Uterus (tissue), 4 donors: ENCODE measurements around the gene SCTR. TPM values are rescaled to one million over a fixed set of nuclear protein-coding genes. Genes with fewer than 3 reads are reported as not detected.
"Not testable (repeated sequence)": the region's sequence is repeated elsewhere in the genome, so short reads cannot be mapped to it uniquely, and the experiment has no call there.

Source experiments
- DNase-seq, 2 donors: peaks; one replicate each; pipeline ENCODE4 v3.0.0-alpha.2; 2019 to 2020
- H3K27ac ChIP-seq, 2 donors: fragments of 200-600 bp; sonication (generic); 1 replicate in 1 of 2; 2 replicates in 1 of 2; pipeline ENCODE4 v1.5.1; 2016 to 2018
- H3K27me3 ChIP-seq, 2 donors: fragments of 200-600 bp; sonication (generic); one replicate each; pipeline ENCODE4 v1.5.1; 2018 to 2019; ENCODE audit warnings: control low read depth in 1 of 2
- H3K36me3 ChIP-seq, 2 donors: fragments of 200-600 bp; sonication (generic); one replicate each; pipeline ENCODE4 v1.5.1; 2019; ENCODE audit warnings: control low read depth in 1 of 2
- H3K4me1 ChIP-seq, 2 donors: fragments of 200-600 bp; sonication (generic); one replicate each; pipeline ENCODE4 v1.5.1; 2018 to 2019; ENCODE audit warnings: control low read depth in 1 of 2
- H3K4me3 ChIP-seq, 2 donors: fragments of 200-600 bp; sonication (generic); 1 replicate in 1 of 2; 2 replicates in 1 of 2; pipeline ENCODE4 v1.5.1; 2018 to 2019; ENCODE audit warnings: mild to moderate bottlenecking in 1 of 2
- H3K9me3 ChIP-seq, 2 donors: fragments of 200-600 bp; sonication (generic); one replicate each; pipeline ENCODE4 v1.5.1; 2019; ENCODE audit warnings: control low read depth in 1 of 2
- CTCF ChIP-seq, 4 experiments: fragments of 200-600 bp in 2 of 4; fragments of 450-650 bp in 2 of 4; sonication (generic) in 2 of 4; IDR thresholded peaks; one replicate each; pipeline ENCODE4 v1.5.1; 2016 to 2019; ENCODE audit warnings: antibody characterized with exemption in 4 of 4, mild to moderate bottlenecking in 2 of 4, moderate library complexity in 1 of 4
- POLR2A ChIP-seq, 2 donors: fragments of 450-650 bp; IDR thresholded peaks; one replicate each; pipeline ENCODE4 v1.6.1; 2016; ENCODE audit warnings: antibody characterized with exemption in 2 of 2, mild to moderate bottlenecking in 1 of 2, moderate library complexity in 1 of 2
- intact Hi-C: fragments of 100-400 bp; cut with DNase I; formaldehyde crosslinking; loops from one replicate; pipeline ENCODE4 v1.15.1; 2023; ENCODE audit warnings: low total_unique reads
- total RNA-seq, 4 donors: library from RNA; depleted of rRNA in 3 of 4; stranded (reverse); fragments of >200 nt in 3 of 4; gene quantifications; one replicate each; pipeline versions ENCODE4 v1.1.0 to v1.2.4, GENCODE V29; 2014 to 2023
- donor health status: DM: yes; HTN: yes; CAD: no.

The SCTR gene
- total RNA-seq, 4 donors from 2014 or later = not detected

GRCh38 chr2:119405151-119405550 is 119.1 kb downstream of the SCTR start:
- TF ChIP-seq POLR2A (IDR thresholded peaks at IDR 0.05) (no peak), CTCF (IDR thresholded peaks at IDR 0.05) (no peak)
- Histone ChIP-seq H3K36me3 (no peaks in the 10 kb centered on the region), H3K4me1 (no peaks in the 10 kb centered on the region), H3K9me3 (no peaks in the 10 kb centered on the region), H3K4me3 (no peak overlapping the region), H3K27me3 (no peaks in the 10 kb centered on the region), H3K27ac (no peak overlapping the region)
- intact Hi-C loops = no loop called here
- no peak for DNase-seq

- H3K4me1 ChIP-seq, H3K27ac ChIP-seq, DNase-seq, H3K9me3 ChIP-seq, intact Hi-C loops, H3K36me3 ChIP-seq, H3K4me3 ChIP-seq, H3K27me3 ChIP-seq: not testable (repeated sequence)
These were observed 120.7 kb downstream of the SCTR start for GRCh38 chr2:119403618-119404017.

GRCh38 chr2:119402645-119403560 is 121.4 kb downstream of the SCTR start:
- Histone ChIP-seq H3K36me3 (no peaks in the 10 kb centered on the region), H3K4me1 (no peaks in the 10 kb centered on the region), H3K9me3 (no peaks in the 10 kb centered on the region), H3K27me3 (no peaks in the 10 kb centered on the region), H3K4me3 (no peak overlapping the region), H3K27ac (no peak overlapping the region)
- intact Hi-C loops = no loop called here
- TF ChIP-seq POLR2A (IDR thresholded peaks at IDR 0.05) = no peak
- no peak for TF ChIP-seq CTCF (IDR thresholded peaks at IDR 0.05)
- no peak for DNase-seq

GRCh38 chr2:119402106-119402505 is 122.2 kb downstream of the SCTR start:
- TF ChIP-seq CTCF (IDR thresholded peaks at IDR 0.05) (no peak), POLR2A (IDR thresholded peaks at IDR 0.05) (no peak)
- Histone ChIP-seq H3K4me1 (no peaks in the 10 kb centered on the region), H3K9me3 (no peaks in the 10 kb centered on the region), H3K27ac (no peak overlapping the region), H3K4me3 (no peak overlapping the region), H3K36me3 (no peaks in the 10 kb centered on the region), H3K27me3 (no peaks in the 10 kb centered on the region)
- intact Hi-C loops = no loop called here
- DNase-seq = no peak

- no peaks in the 10 kb centered on the region for H3K9me3 ChIP-seq
- no peak for DNase-seq
- intact Hi-C loops = no loop called here
- no peaks in the 10 kb centered on the region for H3K4me1 ChIP-seq
- H3K27me3 ChIP-seq = no peaks in the 10 kb centered on the region
- H3K36me3 ChIP-seq = no peaks in the 10 kb centered on the region
- no peak overlapping the region for H3K27ac ChIP-seq
- TF ChIP-seq CTCF (IDR thresholded peaks at IDR 0.05) (no peak), POLR2A (IDR thresholded peaks at IDR 0.05) (no peak)
- no peak overlapping the region for H3K4me3 ChIP-seq
These were observed 127.1 kb downstream of the SCTR start for GRCh38 chr2:119397196-119397595.
